HG02852 (cell line): ENCODE results near the gene COPS8.

ENCODE experiments used
- ATAC-seq: cut with Tn5 transposase; IDR thresholded peaks from one replicate; pipeline ENCODE4 v1.9.1; 2021; ENCODE audit warnings: mild to moderate bottlenecking, moderate library complexity; ENCODE audit not compliant: unreplicated experiment

The COPS8 gene

DNA sequence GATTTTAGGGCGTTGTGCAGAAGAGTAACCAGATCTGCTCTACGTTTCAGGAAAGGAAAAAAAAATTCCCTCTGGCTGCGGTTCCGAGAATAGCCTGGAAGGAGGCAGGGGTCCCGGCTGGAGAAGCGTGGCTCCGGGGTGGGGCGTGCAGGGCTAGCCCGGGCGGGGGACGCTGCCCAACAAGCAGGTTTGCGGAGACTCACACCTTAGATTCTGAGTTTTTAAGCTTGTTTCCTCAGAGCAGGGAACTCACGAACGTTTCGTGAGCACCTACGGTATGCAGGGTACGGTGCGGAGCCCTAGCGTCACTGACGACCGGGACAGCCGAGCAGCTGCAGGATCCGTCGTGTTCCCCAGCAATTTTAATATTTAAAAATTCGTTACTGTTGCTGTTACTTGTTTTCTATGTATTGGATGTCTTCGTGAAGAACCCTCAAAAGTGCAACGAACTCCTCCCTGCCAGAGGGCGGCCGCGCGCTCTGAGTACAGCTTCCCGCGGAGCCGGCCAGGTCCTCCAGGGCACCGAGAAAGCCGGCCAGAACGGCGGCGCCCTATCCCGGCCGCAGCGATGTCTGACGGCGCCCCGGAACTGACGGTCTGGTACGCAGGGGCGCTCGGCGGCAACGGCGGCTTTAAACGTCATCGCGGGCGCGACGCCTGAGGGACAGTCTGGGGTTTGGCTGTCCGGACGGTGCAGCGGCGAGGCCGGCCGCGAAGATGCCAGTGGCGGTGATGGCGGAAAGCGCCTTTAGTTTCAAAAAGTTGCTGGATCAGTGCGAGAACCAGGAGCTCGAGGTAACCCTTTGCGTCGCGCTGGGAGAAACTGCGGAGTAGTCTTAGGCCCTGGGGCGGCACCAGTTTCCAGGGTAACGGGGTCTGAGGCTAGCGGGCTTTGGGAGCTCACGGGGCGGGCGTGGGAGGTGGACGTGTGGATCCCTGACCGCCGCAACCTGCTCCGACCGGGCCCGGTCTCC is at the start of gene COPS8:
COPS8 (plus strand) TSS at position 642 of the 974 bp plus-strand sequence; CDS start at position 718, 76 bp downstream.
- peak; percentile 98 for ATAC-seq

DNA sequence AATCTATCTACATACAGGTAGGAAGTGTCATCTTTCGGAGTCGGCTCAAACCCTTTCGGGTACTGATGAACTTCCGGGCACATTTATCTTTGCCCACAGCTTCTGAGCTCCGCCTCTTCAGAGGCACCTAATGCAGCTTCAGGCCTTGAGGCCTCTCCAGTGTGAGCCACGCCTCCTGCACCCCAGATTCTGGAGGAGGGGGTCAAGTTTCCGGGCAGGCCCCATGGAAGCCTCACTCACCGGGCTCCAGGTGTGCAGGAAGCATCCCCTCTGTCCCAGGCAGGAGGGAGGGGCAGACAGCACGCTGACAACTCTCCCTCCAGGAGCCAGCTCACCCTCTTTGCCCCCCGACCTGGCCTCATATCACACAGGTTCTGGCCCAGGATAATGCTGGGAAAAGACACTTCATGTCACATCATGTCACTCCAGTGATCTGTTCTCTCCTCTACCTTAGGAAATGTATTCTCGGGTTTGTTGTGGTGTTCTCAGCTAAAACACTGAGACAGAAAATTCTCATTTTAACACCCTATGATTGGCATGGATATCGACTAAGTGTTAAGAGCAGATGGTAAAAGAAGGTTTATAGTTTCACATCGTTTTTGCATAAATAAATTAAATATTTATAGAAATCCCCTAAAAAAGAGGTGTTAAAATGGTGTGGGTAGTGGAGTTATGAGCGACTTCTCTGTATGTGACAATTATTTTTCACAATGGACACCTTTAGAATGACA is 46.2 kb upstream of the COPS8 start:
- ATAC-seq, result no peak

DNA sequence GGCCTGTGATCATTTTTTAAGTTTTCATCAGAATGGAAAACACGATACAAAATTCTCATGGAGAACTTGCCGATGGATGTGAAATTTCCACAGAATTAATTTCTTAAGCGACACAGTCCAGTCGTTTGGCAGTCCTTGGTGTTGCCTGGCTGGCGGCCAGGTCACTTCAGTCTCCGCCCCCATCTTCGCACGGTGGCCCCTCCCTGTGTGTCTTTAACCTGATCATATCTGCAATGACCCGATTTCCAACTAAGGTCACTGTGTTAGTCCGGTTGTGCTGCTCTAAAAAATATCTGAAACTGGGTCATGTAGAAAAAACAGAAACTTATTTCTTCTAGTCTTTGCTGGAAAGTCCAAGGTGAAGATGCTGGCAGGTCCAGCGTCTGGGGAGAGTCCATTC is 44.5 kb upstream of the COPS8 start:
- ATAC-seq, result no peak

DNA sequence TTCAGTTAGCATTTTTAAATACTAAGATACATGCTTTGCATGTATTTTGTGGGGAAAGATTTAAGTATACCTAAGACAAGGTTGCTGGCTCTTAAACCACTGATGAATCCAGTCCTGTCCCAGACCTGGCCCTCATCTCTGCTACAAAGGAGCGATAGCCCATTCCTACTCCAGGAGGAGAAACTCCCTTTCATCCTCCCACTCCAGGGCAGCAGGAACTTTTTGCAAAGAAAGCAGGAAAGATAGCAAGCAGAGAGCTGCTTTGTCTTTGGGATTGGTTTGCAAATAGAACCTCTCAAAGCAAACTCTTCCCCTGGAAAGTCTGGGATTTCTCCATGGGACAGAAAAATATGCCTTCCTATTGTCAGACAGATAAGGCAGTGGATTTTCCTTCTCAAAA is 43.6 kb upstream of the COPS8 start:
- no peak for ATAC-seq

DNA sequence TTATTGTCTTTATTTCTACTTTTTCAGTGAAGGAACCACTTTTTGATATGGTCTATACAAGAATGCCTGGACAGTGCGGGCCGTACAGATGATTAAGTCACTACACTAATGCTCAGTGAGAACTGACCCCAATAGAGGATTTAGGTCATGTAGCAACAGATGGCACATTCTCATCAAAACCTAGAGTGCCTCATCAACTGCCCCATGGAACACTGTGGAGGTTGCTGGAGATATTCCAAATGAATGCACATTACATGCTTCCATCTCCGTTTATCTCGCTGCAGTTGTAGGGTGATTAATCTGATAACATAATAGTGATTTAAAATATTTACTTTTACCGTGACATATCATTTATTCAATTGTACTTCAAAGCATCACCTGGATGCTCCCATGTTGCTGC is 41.8 kb upstream of the COPS8 start:
- no peak for ATAC-seq

DNA sequence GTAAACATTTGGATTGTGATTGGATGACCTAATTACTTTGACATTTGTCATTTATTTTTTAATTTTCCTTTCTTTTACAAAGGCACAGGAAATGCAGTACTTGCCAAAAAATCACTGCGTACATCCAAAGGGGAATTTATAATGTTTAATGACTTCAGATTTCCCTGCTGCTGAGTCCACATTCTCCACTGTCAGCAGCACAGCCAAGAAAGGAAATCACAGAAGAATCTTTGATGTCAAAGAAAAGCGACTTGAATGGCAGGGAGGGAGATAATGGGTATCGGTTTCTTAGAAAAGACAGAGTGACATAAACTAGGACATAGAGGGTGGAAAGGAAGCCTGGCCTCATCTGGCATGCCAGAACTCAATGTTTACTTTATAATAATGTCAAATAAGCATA is 41.4 kb upstream of the COPS8 start:
- ATAC-seq, result no peak

DNA sequence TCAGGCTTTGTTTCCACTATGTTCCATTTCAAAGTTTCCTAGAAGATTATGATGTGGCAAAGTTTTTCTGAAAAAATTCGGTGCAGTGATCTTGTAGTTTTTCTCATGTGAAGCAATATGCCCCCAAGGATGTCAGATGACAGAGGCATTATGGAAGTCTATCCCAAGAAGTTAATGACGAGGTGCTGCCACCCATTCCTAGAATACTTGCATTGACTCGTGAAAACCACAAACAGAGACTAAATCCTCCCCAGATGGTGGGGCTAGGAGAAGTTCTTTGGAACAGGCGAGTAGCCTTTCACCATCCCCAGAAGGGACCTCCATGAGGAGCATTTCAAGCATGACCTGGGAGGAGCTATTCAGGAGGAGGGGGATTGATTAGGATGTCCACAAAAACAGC is 40.2 kb upstream of the COPS8 start:
- no peak for ATAC-seq

DNA sequence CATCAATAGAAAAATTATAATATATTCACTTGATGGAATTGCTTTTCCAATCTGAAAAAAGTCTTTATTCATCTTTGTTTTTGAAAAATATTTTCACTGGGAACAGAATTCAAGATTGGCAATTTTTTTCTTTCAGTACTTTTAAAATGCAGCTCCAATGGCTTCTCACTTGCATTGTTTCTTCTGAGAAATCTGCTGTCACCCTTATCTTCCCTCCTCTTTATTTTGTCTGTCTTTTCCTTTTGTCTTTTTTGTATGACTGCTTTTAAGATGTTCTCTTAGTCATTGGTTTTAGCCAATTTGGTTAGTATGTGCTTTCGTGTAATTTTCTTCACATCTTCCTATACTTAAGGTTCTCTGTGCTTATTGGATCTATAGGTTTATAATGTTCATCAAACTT is 37.1 kb upstream of the COPS8 start:
- ATAC-seq, result no peak

DNA sequence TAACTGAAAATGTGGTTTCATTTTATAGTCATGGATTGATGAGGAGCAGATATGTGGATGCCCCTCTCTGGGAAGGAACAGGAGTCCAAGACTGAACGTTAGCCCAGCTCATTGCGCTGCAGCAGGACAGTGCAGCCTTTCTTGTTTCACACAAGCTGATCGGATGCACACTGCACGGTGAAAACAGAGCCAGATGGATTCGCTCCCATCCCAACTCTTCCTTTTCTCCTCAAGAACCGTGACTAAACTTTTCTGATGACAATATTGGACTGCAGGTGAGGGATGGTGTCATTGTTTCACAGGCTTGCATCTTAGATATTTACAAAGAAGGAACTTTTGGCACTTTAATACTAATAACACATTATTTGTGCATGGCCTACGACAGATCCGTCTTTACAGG is 33.8 kb upstream of the COPS8 start:
- ATAC-seq, result no peak

DNA sequence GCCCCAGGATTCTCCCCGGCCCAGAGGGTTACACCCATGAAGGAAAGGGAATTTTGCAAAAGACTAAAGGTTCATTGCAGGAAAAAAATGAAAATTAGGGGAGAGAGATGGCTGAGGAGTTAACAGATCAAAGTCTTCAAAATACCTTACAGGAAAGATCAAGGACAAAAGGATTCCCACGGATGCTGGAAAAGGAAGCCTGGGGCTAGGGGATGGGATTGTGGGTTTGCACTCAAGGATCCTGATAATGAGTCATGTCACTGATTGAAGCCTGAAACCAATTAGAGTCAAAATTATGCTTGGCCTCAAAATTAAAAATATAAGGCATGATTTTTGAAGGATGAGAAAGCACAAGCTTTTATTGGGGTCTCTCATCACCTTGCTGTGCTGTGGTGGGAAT is 32.6 kb upstream of the COPS8 start:
- no peak for ATAC-seq

DNA sequence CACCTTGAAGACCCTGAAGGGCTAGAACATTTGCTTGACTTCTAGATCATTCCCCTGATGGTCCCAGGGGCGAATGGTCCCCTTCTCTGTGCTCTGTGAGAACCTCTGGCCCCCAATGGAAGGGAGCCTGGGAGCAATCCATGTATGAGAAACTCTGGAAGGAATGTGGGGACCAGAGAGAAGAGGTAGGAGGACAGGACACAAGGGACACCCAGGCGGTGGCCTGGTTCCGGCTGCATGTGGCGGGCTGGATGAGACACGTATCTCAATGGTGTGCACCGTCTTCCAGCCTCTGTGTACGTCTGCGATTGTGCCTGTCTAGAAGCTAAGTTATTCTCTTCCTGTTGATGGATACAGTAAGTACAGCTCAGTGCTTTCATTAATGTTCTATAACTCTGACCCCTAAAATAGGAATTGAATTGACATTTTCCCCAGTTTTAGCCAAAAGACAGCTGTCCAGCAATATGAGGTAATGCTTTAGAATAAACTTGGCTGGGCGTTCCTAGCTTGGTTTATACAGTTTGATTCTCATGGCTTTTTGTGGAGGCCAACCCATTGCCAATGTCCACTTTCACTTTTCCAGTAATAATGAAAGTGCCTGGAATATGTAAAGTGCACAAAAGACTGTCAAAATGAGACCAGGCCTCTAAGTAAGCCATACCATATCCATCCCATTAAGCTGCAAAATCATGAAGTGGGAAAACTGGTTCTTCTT is 30.1 kb upstream of the COPS8 start:
- ATAC-seq, result no peak

DNA sequence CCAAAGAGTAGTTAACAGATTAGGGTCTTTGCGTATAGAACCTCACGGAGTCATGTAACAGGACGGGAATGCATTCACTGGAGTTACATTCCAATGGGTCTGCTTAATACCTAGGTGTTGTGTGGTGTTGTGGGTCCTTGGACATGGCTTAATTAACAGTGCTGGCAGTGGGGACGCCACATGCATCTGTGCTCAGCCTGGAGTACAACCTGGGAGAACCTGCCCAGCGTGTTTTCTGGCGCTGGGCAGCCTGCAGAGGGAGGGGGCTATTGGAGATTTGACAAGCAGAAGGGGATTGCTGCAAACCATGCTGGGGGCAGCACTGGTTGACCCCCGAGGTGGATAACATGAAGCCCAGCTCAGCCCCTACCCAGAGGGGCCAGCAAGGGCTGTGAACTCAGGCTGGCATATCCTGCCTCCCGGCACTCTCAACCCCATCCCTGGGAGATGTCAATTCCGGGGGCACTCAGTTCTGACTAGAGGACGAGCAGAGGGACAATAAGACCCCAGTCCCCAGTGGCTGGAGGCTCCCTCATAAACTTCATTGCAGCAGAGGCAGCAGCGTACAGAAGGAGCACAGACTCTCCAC is 29.3 kb upstream of the COPS8 start:
- ATAC-seq, result no peak

DNA sequence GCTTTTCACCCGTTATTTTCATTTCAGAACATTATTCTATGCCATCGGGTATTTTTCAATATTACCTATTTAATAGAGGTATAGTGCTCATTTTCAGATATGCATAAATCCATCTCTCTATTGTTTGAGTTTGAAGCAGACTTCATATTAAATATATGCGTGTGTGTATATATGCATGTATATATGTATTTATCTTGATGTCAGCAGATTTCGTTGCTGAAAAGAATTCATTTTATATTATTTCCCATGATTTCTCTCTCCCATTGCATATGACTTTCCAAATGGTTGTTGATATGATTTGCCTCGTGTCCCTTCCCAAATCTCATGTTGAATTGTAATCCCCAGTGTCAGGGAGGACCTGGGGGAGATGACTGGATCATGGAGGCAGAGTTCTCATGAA is 28.6 kb upstream of the COPS8 start:
- no peak for ATAC-seq

DNA sequence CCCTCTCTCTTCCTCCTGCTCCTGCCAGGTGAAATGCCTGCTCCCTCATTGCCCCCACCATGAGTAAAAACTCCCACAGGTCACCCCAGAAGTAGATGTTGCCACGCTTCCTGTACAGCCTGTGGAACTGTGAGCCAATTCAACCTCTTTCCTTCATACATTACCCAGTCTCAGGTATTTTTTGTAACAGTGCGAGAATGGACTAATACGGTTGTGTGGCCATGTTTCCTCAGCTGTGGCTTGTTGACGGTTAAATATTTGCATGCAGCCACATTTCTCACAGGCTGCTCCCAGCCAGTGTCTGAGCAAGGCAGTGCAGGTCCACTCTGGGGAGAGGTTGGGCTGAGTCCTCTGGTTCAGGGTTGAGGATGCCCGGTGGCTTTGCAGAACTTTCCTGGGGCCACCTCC is 27.8 kb upstream of the COPS8 start:
- peak; percentile 79 for ATAC-seq

DNA sequence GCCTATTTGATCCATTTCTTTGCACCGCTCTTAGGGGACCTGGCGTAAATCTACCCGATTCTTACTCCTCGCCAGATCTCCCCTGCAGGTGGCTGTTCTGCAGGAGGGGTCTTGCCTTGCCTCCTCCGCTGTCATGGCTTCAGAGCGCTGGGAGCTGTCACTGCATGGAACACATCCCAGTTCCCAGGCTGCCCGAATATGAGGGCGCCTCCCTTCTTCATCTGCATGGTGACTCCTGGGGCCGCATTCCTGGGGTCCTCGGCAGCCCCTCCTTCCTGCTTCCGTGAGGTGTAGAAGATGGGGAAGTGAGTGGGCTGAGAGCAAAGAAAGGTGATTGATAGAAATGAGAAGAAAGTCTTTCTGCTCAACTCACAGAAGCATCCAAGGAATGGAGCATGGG is 27.3 kb upstream of the COPS8 start:
- no peak for ATAC-seq

DNA sequence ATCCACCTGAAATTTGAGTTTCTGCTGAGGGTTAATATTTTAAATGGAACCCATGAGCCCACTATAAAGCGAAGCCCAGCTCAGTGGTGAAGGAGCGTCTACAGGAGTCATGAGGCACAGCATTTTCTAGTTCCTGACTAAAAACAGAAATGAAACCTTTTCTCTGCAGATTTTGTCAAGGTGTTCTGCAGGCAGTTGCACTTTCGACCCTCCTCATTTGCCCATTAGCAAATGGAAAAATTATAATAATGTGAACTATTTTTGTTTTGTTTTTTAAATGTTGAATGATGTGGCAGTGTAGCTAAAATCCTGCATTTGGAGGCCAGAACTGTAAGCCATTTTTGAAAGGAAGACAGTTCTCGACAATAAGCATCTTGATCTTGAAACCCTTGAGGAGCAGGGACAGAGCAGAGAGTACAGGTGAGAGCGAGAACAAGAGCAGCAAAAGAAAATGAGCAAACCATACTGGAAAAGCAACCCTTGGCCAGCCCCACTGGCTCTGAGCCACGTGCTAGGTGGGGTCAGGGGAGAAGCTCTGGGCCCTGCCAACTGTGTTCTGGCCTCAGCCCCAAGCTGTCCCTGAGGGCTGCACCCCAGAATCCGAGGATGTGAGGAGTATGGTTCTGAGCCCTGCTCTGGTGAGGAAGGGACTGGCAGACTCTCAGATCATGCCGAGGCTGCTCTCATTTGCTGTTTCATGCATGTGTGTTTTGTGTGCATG is 26.4 kb upstream of the COPS8 start:
- ATAC-seq, result peak; percentile 72

DNA sequence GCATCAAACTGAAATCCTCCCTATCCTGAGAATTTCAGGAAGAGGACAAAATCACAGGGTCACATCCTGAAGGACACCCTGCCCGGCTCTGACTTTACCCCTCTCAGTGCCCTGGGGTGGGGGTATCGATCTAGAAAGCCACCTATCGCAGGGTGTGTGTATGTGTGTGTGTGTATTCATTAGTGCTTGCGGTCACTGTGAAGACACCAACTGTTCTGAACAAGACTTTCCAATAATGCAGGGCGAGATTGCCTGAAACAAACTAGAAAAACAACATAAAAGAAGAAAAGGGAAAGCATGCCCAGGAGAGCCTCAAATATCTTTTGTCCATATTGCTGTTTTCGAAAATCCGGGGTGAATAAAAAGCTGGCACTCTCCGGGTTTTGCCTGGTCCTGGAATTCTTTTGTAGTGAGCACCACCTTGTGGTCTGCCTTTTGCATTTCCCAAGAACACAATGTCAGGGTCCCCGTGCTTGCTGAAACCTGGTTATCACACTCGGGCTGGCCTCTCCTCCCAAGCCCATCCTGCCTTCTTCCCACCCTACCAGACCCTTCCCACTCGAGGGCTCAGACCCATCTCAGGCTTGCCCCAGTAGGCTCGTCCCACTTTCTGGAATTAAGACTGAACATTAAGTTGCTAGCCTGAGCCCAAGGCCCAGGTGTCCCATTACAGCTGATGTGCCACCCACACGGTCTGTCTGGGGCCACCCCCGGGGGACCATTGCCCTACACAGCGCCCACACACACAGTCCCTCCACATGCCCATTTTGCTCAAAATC is 25.0 kb upstream of the COPS8 start:
- ATAC-seq, result no peak

DNA sequence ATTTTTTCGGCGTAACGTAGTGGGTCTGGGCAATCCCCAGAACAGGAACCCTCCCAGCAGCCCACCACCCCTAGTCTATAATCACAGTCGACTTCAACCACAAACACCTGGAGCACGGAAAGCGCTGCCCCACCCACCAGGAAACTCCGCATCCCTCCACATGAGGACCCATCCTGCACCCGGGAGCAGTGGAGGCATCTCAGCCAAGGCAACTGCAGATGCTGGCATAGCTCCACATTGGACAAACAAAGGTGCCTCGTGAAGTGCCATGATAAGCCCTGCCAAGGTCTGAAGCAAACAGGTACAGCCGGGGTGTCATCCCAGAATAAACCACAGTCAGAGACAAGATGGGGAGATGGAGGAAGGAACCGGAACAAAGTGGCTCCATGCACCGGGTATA is 24.3 kb upstream of the COPS8 start:
- no peak for ATAC-seq

DNA sequence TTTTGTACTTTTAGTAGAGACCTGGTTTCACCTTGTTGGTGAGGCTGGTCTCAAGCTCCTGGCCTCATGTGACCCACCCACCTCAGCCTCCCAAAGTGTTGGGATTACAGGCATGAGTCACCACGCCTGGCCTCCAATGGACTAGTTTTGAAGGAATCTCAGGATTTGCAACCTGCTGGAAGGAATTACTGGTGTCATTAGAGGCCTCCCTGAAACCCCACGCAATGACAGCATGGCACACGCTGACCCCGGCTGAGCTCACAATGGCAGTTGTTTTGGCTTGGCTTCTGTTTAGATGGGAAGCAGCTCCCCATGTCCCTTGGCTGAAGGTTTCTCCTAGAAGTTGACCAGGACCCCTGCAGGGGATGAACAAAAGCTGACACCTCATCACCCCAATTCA is 23.1 kb upstream of the COPS8 start:
- ATAC-seq, result no peak
